Measurements from ENCODE around the gene SKIL.

The SKIL gene

DNA sequence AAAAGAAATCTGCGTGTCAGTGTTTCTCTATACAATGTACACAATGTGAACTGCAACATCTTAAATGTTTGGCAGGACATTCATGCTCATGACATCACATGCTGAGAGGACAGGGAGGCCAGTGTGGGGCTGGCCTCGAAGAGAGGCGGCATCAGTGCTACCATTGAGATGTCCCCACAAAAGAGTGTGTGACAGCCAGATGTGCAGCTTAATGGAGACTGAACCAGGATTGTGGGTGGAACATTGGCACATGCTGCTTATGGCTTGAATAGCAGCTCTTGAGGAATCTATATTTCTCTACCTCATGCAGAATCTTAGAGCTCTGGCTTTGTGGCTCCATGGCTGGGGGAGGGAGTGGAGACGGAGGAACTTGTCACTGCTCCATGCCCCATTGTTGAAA lies 79.7 kb downstream of the SKIL start:
- DNase-seq (ENCODE audit: low read depth, low spot score) = no peak

GRCh38 chr3:170437696-170438407 lies 80.3 kb downstream of the SKIL start:
- DNase-seq (ENCODE audit: low read depth, low spot score) = peak; percentile 25

DNA sequence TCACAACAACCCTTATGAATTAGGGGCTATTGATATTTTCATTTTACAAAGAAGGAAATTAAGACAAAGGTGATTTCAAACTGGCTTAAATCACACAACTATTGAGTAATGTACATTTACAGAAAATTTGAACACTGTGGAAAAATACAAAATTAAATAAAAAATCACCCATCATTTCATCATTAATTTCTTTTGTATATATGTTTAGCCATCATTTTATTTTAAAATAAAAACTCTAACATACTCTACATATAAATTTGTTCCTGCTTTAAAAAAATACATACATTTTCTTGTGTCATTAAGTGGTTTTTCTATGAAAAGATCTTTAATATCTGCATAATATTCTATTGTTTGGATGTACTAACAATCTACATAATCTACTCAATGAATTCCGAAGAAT lies 81.3 kb downstream of the SKIL start:
- no peak for DNase-seq (ENCODE audit: low read depth, low spot score)

GRCh38 chr3:170440344-170440743 lies 82.8 kb downstream of the SKIL start:
- no peak for DNase-seq (ENCODE audit: low read depth, low spot score)

GRCh38 chr3:170441412-170441811 lies 83.9 kb downstream of the SKIL start:
- DNase-seq (ENCODE audit: low read depth, low spot score) = no peak

- no peak for DNase-seq (ENCODE audit: low read depth, low spot score)
Measured at GRCh38 chr3:170442947-170443346, 85.4 kb downstream of the SKIL start.

- DNase-seq (ENCODE audit: low read depth, low spot score) = no peak
Measured at GRCh38 chr3:170443457-170443856, 85.9 kb downstream of the SKIL start.
